OCI-LY7 (cell line): ENCODE data around the gene ARHGAP35.

Experiments
- CTCF ChIP-seq: fragments of 200-600 bp; sonication (generic); conservative IDR thresholded peaks from 2 replicates; pipeline ENCODE4 v1.5.1; 2014; ENCODE audit warnings: mild to moderate bottlenecking, antibody characterized with exemption, low read length, moderate library complexity, mixed read lengths
- EZH2phosphoT487 ChIP-seq: fragments of 200-600 bp; sonication (generic); IDR thresholded peaks from 2 replicates; pipeline ENCODE4 v1.6.1; 2018; ENCODE audit warnings: low read depth, borderline replicate concordance, mild to moderate bottlenecking, mixed run types, antibody characterized with exemption, low read length, moderate library complexity, mixed read lengths

- no peak for TF ChIP-seq CTCF
- no peak for TF ChIP-seq EZH2phosphoT487
Observed at GRCh38 chr19:46901701-46902401, 41.1 kb downstream of the ARHGAP35 start.
